NCI-H526 treated with DMSO at 0.1 percent for 48 hours (cell line): Measurements from ENCODE around the gene NDUFS4.
"Not testable (repeated sequence)": the region's sequence is repeated elsewhere in the genome, so short reads cannot be mapped to it uniquely, and the experiment has no call there.

Experiments
- DNase-seq: peaks from one replicate; lab custom pipeline; 2025; lab: John Stamatoyannopoulos, UW

The NDUFS4 gene

DNA sequence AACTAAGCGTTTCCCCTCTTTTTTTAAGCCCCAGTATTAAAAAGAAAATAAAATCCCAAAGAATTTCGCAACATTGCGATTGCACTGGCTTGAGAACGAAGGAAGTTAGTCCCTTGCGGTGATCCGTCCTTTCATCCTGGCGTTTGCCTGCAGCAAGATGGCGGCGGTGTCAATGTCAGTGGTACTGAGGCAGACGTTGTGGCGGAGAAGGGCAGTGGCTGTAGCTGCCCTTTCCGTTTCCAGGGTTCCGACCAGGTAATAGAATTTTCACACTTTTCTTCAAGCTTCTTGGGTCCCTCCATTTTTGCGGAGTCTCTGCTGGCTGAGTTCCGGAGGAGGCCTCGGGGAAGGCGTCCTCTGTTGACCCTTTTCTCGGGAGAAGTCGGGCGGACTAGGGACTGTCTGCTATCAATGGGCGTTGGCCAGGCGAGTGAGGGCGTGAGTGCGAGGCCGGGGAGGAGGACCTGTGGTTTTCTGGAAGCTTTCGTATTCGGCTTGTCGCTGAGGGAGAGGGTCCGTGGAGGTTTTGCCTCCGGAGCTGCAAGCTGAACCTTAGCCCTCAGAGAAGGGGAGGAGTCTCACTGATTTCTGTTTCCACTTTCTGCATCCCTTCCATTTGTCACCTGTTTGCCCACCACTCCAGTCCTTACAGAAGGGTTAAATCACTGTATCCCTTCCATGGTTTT is at the start of gene NDUFS4:
Gene NDUFS4 (plus strand): TSS at position 134 of the 686 bp plus-strand sequence. CDS start 24 bp downstream, at position 158.
- peak; percentile 67 for DNase-seq

DNA sequence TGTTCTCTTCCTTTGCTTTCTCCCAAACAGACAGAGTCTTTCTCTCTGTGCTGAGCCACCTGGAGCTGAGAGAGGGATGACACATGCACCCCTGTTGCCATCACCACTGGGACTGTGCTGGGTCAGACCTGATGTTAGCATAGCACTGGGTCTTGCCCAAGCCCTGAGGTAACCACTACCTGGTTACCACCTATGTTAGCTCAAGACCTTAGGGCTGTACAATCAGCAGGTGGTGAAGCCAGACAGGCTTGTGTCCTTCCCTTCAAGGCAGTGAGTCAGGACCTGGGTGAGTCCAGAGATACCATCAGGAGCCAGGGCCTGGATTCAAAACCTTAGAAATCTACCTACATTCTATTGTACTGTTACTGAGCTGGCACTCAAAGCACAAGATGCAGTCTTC is 47.9 kb upstream of the NDUFS4 start:
- no peak for DNase-seq

DNA sequence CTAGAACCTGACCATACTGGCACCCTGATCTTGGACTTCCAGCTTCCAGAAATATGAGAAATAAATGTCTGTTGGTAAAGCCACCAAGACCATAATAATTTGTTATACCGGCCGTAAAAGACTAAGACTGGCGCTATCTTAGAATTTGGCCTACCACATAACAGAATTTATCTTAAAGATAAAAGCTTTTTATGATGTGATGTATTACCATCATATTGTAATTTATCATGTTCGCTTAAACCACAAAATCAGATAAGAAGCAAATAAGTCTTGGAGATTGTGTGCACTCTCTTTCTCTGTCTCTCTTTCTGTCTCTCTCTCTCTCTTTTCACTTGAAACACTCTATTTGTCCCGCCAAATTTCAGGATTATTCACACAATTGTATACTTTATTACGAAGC is 44.5 kb upstream of the NDUFS4 start:
- DNase-seq, result no peak

DNA sequence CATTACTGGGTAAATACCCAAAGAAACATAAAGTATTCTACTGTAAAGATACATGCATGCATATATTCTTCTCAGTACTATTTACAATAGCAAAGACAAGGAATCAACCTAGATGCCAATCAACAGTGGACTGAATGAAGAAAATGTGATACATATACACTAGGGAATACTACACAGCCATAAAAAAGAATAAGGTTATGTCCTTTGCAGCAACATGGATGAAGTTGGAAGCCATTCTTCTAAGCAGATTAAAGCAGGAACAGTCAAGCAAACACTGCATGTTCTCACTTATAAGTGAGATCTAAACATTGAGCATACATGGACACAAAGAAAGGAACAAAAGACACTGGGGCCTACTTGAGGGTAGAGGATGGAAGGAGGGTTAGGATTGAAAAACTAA is 39.6 kb upstream of the NDUFS4 start:
- DNase-seq, result no peak

GRCh38 chr5:53537711-53538110 is 22.7 kb upstream of the NDUFS4 start:
- DNase-seq, result no peak

DNA sequence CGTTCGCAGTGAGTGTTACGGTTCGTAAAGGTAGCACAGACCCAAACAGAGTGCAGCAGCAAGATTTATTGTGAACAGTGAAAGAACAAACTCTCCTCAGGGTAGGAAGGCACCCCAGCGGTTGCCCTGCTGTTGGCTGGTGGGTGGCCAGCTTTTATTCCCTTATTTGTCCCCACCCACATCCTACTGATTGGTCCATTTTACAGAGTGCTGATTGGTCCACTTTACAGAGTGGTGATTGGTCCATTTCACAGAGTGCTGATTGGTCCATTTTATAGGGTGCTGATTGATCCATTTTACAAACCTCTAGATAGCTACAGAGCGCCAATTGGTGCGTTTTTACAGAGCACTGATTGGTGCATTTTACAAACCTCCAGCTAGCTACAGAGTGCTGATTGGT is 19.7 kb upstream of the NDUFS4 start:
- not testable (repeated sequence) for DNase-seq

- DNase-seq, result no peak
These were observed 18.6 kb upstream of the NDUFS4 start for GRCh38 chr5:53541859-53542258.

DNA sequence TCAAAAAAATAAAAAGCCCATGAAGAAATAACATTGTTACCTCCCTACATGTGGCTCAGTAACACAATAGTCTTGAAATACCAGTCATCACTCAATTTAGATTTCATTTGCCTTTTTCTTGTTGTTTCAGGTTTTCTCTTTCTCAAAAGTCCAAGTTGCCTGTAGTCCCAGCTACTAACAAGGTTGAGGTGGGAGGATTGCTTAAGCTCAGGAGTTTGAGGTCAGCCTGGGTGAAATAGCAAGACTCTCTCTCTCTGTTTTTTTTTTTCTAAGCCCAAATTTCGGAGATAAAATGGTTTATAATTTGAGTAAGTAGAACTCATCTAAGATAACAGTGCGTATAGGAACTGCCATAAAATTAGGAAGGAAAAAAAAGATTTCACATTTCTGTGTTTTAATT is 17.5 kb upstream of the NDUFS4 start:
- DNase-seq, result no peak

DNA sequence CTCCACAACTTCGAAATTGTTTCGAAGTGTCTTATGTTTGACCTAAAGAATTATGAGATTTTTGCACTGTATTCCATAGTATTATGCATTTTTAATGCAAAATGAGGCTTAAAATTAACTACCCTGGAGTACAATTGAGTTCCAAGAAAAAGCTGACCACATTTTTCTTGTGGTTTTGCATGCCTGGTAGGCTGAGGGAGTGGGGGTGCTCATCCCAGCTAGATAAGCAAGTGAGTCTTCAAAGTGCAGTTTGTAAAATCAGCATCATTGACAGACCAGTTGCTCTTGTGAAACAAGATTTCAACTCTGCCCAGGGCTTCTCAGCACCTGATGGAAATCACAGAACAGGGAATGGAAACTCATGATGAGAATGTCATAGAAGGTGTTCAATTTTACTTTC is 17.0 kb upstream of the NDUFS4 start:
- DNase-seq, result no peak

DNA sequence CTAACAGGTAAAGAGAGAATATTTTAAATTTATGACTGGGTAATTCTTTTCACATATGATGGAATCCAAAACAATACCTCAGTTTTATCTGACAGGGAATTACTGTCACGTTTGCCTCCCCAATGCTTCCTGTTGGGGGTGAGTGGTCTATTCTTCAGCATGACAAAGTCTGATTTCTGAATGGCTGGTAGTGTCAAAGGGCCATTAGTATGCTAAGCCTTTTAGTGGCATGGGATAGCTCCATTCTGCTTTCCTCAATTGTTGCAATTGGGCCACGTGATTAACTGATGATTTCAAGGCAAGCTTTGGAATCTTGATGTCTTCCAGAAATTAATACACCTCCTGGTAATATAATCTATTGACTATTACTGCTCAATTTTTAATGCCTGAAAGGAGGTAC is 14.7 kb upstream of the NDUFS4 start:
- DNase-seq, result no peak

DNA sequence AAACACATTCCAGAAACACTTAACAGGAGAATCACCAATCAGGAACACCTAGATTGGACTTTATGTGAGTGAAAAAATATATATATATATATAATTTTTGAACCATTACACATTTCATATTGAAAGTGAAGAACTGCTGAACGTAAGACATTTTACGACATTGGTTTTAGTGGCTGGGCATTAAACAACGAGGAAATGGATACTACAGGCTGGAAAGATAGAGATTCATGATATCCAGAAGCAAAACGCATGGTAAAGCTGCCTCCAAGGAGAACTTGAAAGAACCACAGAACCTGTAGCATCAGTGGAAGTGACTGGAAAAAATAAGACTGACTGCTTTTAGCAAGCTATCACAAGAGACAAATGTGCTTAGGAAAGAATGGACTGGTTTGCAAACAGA is 13.2 kb upstream of the NDUFS4 start:
- no peak for DNase-seq

DNA sequence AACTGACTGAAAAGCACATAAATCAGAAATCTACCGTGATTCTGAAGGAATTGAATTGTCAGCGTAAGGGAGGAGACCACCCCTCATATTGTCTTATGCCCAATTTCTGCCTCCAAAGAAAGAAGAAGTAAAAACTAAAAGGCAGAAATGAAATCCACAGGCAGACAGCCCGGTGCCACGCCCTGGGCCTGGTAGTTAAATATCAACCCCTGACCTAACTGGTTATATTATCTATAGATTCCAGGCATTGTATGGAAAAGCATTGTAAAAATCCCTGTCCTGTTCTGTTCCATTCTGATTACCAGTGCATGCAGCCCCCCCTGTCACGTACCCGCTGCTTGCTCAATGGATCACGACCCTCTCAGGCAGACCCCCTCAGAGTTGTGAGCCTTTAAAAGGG is 11.9 kb upstream of the NDUFS4 start:
- not testable (repeated sequence) for DNase-seq

DNA sequence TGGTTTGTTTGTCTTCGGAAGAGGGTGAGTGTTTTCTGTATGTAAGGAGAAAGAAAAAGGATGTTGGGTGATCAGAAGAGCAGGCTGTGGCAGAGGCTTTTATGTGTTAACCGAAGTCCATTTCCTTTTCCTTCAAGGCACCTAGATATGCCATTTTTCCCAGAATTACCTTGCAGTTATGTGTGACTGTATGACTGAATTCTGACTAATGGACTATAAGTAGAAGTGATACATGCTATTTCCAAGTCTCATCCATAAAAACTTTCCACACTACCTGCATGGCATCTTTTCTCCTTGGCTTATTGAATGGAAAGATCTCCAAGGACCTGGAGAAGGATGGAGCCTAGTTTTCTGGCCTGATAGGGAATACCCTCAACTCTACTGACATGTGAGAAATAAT is 10.6 kb upstream of the NDUFS4 start:
- no peak for DNase-seq

GRCh38 chr5:53552561-53552960 is 7.9 kb upstream of the NDUFS4 start:
- DNase-seq, result no peak

DNA sequence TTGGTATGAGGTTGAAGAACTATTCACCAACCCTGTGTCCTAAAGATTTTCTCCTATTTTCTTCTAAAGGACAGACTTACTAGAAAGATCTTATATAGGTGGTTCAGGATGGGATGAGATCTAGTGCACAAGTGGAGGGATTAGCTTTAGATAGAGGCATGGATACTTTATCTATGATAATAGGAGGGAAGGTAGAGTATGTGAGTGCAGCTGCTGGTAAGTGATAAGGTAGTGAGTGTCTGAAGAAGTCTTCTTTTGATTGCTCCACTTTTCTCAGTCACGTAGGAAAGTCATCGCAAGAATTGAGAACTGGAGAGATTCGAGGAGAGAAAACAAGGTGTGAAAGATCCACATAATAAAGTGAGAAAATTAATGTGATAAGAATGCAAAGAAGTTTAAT is 6.0 kb upstream of the NDUFS4 start:
- no peak for DNase-seq

DNA sequence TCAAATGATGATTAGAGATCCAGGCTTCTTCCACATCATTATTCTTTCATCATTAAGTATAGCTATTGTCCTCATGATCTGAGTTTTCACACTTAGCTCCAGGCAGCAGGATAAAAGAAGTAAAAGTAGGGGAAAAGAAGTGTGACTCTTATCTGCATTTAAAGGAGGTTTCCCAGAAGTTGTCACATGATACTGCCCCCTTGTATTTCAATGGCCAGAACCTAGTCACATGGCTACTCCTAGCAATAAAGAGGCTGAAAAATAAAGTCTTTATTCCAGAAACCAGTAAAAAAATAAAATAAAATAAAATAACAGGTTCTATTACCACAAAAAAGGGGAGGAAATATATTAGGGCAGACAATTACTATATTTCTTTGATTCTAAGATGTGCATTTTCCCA is 5.3 kb upstream of the NDUFS4 start:
- no peak for DNase-seq

- no peak for DNase-seq
These were observed 4.4 kb upstream of the NDUFS4 start for GRCh38 chr5:53556001-53556400.

DNA sequence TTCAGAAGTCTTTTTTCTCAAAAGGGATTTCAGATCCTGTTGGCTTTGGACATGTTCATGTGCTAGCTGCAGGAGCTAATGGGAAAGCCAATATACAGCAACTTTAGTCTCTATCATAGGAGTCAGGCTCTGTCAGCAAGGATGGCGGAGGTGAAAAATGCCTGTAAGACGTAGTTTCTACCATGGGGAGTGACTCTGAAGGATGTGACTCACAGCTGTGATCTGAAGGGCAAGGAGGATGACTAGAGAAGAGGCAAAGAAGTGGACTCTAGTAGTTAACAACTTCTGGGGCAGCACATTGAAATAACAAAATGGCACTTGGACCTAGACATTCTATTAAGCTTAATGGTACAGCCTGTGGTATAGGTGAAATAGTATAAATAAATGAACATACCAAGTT is 3.1 kb upstream of the NDUFS4 start:
- DNase-seq, result no peak

- DNase-seq, result no peak
These were observed 1.5 kb upstream of the NDUFS4 start for GRCh38 chr5:53558966-53559365.

DNA sequence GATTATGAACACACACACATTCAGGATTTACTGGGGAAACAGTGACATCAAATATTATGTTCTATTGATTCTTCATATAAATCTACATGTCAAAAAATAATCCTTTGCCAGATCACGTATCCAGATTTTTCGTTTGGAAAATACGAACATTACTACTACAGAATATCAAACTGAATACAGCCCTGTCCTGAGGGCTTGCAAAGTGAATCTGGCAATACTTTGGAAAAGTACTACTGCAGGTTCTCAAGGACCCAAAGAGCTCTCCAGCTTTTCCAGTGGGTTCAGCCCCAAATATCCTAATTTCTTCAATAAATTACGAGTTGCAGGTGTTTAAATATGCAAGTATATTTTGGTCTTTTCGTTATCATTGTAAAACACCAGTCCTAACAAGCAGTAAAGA is 411 bp upstream of the NDUFS4 start:
- no peak for DNase-seq

GRCh38 chr5:53568401-53568800 is 8.0 kb downstream of the NDUFS4 start:
- no peak for DNase-seq

GRCh38 chr5:53568871-53569270 is 8.4 kb downstream of the NDUFS4 start:
- no peak for DNase-seq

GRCh38 chr5:53569453-53569852 is 9.0 kb downstream of the NDUFS4 start:
- no peak for DNase-seq

DNA sequence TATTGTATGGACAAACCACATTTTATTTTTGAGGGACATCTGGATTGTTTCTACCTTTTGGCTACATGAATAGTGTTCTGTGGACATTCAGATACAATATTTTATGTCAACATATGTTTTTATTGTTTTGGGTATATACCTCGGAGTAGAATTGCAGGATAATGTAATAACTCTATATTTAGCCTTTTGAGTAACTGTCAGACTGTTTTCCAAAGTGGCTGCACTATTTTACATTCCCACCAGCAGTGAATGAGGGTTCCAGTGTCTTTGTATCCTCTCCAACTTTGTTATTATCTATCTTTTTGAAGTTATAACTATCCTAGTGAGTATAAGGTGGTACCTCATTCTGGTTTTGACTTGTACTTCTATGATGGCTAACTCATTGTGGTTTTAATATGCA is 11.0 kb downstream of the NDUFS4 start:
- no peak for DNase-seq

GRCh38 chr5:53575101-53575500 is 14.7 kb downstream of the NDUFS4 start:
- DNase-seq, result no peak
